HG03378 (cell line): ENCODE data around the gene DIO1.
A peak's percentile ranks its signal among the peaks of the same experiment; 100 is the strongest.
"Not testable (repeated sequence)": the region's sequence is repeated elsewhere in the genome, so short reads cannot be mapped to it uniquely, and the experiment has no call there.

ENCODE experiments used
- ATAC-seq: cut with Tn5 transposase; IDR thresholded peaks from one replicate; pipeline ENCODE4 v1.9.1; 2021; ENCODE audit warnings: mild to moderate bottlenecking, moderate library complexity; ENCODE audit not compliant: unreplicated experiment

DIO1 gene

GRCh38 chr1:53893999-53894636 is at the start of gene DIO1:
Gene DIO1 (plus strand): TSS chr1:53894187. CDS start chr1:53894211, 24 bp downstream.
- no peak for ATAC-seq

DNA sequence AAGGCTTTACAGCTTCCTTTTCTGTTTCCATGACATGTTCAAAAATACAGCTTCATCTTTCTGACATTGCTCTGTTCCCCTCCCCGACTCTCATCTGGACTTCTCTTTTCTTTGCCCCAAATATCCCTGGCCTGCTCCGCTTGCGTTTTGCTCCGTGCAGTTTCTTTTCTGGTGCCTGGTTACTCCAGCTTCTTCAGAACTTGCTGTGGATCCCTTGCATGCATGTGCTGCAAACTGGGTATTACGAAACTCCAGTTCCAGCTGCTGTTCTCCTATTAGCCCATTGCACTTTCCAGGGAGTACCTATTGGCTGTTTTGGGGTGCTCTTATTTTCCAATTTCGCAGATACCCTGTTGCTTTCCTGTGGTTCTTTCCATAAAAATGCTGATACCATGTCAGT is 46.0 kb upstream of the DIO1 start:
- no peak for ATAC-seq

GRCh38 chr1:53850082-53850673 is 43.8 kb upstream of the DIO1 start:
- ATAC-seq, result no peak

DNA sequence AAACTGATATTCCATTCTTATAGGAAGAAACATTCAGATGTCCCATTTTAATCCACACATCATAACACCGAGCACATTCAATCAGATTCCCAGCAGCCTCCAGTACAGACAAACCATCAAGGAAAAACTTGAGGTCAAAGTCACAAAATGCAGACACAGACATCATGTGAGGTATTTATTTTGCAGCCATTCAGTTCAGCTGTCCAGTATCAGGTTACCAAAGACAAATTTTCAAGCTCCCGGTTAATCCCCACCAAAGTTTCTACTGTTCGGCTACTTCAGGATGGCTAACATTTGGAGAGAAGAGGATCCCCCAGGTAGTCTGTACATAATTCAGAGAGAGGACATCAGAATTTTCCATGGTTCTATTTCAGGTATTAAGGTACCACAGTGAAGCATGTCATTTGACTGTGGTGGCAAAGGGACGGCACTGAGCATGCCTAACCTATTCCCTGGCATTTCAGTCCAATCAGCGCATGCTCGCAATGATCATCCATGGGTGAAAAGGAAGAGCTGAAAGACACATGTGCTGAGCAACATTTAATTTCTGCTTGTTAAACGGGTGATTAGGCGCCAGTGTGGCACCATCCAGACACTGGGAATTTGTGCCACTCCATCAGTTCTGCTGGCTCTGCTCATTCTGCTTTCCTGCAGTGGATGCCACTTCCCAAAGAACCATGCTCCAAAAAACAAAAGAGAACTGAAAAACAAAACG is 42.3 kb upstream of the DIO1 start:
- no peak for ATAC-seq

- ATAC-seq, result no peak
These were observed 33.0 kb upstream of the DIO1 start for GRCh38 chr1:53860967-53861411.

- ATAC-seq, result no peak
These were observed 31.5 kb upstream of the DIO1 start for GRCh38 chr1:53862507-53862906.

DNA sequence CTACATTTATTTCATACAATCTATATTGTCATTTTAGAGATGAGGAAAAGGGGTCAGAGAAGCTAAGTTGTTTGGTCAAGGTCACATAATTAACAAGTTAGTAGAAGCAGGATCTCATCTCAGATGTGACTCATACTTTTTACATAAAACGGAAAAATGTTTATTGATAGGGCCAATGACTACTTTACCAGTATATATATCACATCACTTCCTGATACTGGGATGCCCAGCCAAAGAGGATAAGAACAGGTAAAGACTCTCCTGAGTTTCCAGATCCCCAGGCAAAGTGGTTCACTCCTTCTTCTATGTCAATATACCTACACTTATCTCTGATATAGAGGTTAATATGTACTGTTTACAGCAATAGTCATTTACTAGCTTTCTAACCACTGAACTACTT is 25.4 kb upstream of the DIO1 start:
- ATAC-seq, result no peak

- no peak for ATAC-seq
These were observed 24.4 kb upstream of the DIO1 start for GRCh38 chr1:53869454-53870117.

DNA sequence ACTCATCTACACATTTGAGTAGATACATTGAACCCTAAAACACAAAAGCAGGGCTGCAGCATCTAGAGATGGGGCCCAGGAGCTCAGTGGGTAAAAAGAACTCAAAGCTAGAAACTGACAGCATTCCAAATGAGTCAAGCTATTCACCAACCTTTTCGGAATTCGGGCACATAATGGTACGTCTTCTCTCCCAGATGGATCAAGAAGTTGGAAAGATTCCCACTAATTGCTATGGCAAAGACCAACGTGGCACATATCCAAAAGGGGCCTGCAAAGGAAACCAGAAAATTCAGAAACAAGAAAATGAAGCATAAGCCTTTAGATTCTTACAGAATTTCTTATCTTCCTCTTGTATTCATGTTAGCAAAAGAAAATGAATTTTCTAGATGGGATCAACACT is 22.8 kb upstream of the DIO1 start:
- ATAC-seq, result no peak

DNA sequence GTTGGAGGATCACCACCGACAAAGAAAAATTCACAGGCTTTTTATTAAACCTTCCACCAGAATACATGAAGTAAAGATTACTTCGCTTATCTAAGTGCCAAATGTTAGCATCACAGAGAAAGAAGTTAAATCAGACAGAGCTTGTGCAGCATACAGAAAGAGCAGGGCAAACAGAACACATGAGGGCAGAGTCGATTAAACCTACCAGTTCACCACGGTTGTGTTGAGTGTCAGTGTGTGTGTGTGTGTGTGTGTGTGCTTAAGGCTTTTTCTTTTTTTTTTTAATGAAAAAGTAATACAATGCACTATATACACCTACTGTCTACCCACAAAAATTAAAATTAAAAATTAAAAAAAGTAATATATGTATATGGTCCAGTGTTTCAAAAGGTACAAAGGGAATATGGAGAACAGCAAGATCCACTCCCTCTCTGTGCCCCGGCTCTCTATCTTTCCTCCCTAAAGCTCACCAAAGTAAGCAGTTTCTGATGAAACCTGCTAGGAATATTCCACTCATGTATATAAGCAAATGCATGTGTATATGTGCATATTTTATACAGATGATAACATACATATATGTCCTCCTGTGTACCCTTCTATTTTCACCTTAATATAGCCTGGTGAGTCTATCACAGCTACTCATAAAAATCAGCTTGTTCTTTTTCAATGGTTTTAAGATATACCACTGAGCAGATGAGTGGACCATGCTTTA is 22.1 kb upstream of the DIO1 start:
- ATAC-seq, result no peak

DNA sequence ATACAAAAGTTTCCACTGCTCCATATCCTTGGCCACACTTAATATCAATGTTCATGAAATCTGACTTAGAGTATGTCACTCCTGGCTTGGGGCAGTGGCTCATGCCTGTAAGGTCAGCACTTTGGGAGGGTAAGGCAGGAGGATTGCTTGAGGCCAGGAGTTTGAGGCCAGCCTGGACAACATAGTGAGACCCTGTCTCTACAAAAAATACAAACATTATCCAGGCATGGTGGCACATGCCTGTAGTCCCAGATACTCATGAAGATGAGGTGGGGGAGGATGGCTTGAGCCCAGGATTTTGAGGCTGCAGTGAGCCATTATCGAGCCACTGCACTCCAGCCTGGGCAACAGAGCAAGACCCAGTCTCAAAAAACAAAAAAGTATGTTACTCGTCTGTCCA is 18.8 kb upstream of the DIO1 start:
- ATAC-seq, result not testable (repeated sequence)

GRCh38 chr1:53878492-53879105 is 15.4 kb upstream of the DIO1 start:
- no peak for ATAC-seq

- ATAC-seq, result not testable (repeated sequence)
These were observed 12.1 kb upstream of the DIO1 start for GRCh38 chr1:53881853-53882252.

- ATAC-seq, result not testable (repeated sequence)
These were observed 10.4 kb upstream of the DIO1 start for GRCh38 chr1:53883600-53883999.

DNA sequence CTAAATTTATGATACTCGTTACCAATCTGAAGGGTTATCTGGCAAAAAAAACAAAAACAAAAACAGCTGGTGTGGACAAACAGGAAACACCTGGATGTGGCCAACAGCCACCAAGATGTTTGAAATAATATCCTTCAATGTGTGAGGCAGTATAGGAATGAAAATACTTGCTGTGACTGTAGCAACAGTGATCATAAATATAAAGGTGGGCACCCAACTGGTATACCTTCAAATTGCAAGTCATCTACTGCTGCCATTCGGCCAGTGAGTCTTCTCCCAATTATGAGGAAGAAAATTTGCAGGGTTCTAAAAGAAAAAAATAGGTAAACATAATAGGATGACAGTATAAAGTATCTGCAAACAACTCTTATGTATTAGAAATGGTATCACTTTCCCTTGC is 5.3 kb upstream of the DIO1 start:
- no peak for ATAC-seq

DNA sequence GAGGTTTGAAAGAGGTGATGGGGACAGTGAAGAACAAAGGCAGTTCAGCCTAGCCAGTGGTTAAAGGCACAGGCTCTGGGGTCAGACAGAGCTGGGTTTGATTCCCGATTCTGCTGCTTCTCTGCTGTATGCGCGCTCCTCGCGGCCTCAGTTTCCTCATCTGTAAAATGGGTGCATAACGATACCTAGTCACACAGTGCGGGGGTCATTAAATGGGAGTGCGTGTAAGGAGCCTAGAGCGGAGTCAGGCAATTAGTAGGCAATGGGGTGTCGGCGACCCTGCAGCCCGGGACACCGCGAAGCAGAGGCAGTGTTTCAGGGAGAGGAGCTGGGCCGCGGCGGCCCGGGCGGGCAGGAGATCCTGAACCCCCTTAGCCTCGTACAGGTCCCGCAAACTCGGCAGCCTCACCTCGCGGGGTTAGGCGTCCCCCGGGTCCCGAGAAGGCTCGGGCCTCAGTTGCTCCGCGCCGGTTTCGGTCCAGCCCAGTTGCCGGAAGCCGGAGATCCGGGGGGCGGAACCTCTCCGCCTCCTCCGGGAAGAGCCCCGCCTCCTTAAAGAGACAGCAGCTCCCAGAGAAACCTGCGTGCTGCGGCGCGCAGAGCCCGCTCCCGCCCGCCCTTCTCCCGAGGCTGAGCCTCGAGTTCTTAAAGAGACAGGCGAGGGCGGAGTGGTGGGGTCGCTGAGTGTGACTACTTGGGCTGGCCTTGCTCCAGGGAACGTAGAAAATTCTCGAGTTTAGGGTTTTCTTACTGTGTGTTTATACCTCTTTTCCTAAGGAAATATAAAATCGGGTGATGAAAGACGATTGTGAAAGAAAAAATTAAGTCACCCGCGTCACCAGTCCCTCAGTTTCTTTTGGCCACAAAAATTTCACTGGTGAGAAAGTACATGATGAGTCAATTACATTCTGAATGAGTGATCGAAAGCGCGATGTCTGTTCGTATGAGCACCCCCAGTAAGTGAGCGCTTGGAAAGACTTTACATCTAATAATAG is 4.4 kb upstream of the DIO1 start, which contains the start of gene YIPF1:
Gene YIPF1, minus strand, starts transcription at position 494 of the 995 bp plus-strand sequence. CDS start 860 bp downstream, outside the sequence.
- ATAC-seq, result peak; percentile 69

DNA sequence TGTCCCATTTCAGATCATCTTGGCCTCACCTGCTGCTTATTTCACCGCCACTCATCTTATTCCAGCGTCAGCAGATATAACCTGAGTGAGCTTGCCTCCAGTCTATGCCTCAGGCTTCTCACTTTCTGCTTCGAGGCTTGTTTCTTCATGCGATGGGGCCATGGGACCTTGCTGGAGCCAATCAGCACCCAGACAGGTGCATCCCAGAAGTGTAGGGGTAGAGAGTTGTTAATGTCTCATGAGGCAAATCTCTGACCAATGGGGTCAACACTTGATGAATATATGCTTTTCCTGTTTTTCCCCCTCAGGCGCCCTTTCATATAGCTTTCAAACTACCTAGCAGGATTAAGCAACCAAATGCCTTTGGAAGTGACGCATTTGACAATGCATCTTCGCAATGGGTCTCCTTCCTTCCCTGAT is 3.5 kb upstream of the DIO1 start:
- no peak for ATAC-seq

GRCh38 chr1:53891018-53891417 is 3.0 kb upstream of the DIO1 start:
- ATAC-seq, result no peak

DNA sequence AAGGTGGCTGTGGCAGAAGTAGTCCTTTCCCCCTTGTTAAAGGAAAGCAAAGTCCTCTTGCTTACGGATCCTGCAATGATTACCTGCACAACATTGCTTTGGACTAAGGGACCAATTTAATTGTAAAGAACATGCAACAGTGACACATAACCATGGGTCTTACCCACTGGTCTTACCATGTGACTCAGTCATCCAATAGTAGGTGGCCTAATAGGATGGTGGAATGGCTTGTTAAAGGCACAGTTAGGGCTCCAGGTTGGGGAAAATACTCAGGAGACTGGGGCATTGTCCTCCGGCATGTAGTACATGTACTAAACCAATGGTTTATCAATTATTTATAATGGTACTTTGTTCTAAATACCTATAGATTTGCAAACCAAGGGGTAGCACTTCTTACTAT is 2.3 kb upstream of the DIO1 start:
- ATAC-seq, result no peak
